CD4-positive, alpha-beta T cell treated with Interleukin-6 for 4 hours (primary cell): Measurements from ENCODE around the gene KAT6B.
"Not testable (repeated sequence)": the region's sequence is repeated elsewhere in the genome, so short reads cannot be mapped to it uniquely, and the experiment has no call there.

ENCODE experiments used
- DNase-seq: peaks from one replicate; pipeline ENCODE4 v3.0.0-alpha.2; 2020; ENCODE audit warnings: mixed read lengths

Gene KAT6B

GRCh38 chr10:74893329-74893728, 66.9 kb downstream of the KAT6B start:
- not testable (repeated sequence) for DNase-seq

GRCh38 chr10:74896788-74897527, 70.6 kb downstream of the KAT6B start:
- DNase-seq, result no peak

GRCh38 chr10:74898201-74898976, 72.0 kb downstream of the KAT6B start:
- DNase-seq, result peak; percentile 30

- DNase-seq, result peak; percentile 28
These were observed 73.9 kb downstream of the KAT6B start for GRCh38 chr10:74900297-74900696.

GRCh38 chr10:74901301-74901700, 74.9 kb downstream of the KAT6B start:
- DNase-seq, result no peak

GRCh38 chr10:74901867-74902450, 75.6 kb downstream of the KAT6B start:
- DNase-seq, result no peak

- no peak for DNase-seq
These were observed 77.1 kb downstream of the KAT6B start for GRCh38 chr10:74903491-74903890.

- DNase-seq, result no peak
These were observed 80.3 kb downstream of the KAT6B start for GRCh38 chr10:74906611-74907198.

- DNase-seq, result no peak
These were observed 83.3 kb downstream of the KAT6B start for GRCh38 chr10:74909670-74910069.

- no peak for DNase-seq
These were observed 84.0 kb downstream of the KAT6B start for GRCh38 chr10:74910241-74910975.

GRCh38 chr10:74910976-74911350, 84.6 kb downstream of the KAT6B start:
- no peak for DNase-seq

GRCh38 chr10:74912182-74912581, 85.8 kb downstream of the KAT6B start:
- DNase-seq, result no peak

GRCh38 chr10:74912682-74913081, 86.3 kb downstream of the KAT6B start:
- no peak for DNase-seq

GRCh38 chr10:74913377-74913979, 87.1 kb downstream of the KAT6B start:
- DNase-seq, result no peak

- no peak for DNase-seq
These were observed 89.9 kb downstream of the KAT6B start for GRCh38 chr10:74916283-74916682.

GRCh38 chr10:74917481-74918077, 91.2 kb downstream of the KAT6B start:
- no peak for DNase-seq

GRCh38 chr10:74919671-74920070, 93.3 kb downstream of the KAT6B start:
- no peak for DNase-seq

GRCh38 chr10:74921070-74921469, 94.7 kb downstream of the KAT6B start:
- not testable (repeated sequence) for DNase-seq

- no peak for DNase-seq
These were observed 95.3 kb downstream of the KAT6B start for GRCh38 chr10:74921744-74922143.

- no peak for DNase-seq
These were observed 96.5 kb downstream of the KAT6B start for GRCh38 chr10:74922921-74923320.

GRCh38 chr10:74923556-74923955, 97.2 kb downstream of the KAT6B start:
- no peak for DNase-seq
